ENCODE data around the gene FAM20A.

GRCh38 chr17:68591583-68591982 lies 9.6 kb downstream of the FAM20A start:
- TF ChIP-seq CEBPB (IDR thresholded peaks at IDR 0.05) = no peak
- TF ChIP-seq EP300 (IDR thresholded peaks at IDR 0.05; ENCODE audit: borderline replicate concordance) = no peak
- no peak for TF ChIP-seq USF1 (IDR thresholded peaks at IDR 0.05)
- no peak for TF ChIP-seq FOXM1 (IDR thresholded peaks at IDR 0.05; ENCODE audit: borderline replicate concordance, low read depth)
- TF ChIP-seq ZBTB7A (IDR thresholded peaks at IDR 0.05; ENCODE audit: low read depth) = no peak
- no peak for TF ChIP-seq TCF12 (IDR thresholded peaks at IDR 0.05; ENCODE audit: low read depth)
- TF ChIP-seq RAD21 (IDR thresholded peaks at IDR 0.05; ENCODE audit: low read depth) = no peak
- TF ChIP-seq NFIC (IDR thresholded peaks at IDR 0.05) = no peak
- TF ChIP-seq TEAD4 (IDR thresholded peaks at IDR 0.05) = no peak
- TF ChIP-seq MAX (IDR thresholded peaks at IDR 0.05) = no peak
- TF ChIP-seq TAF1 (IDR thresholded peaks at IDR 0.05; ENCODE audit: low read depth) = no peak
